ENCODE results near the gene CACNA1A. TPM values are rescaled to one million over a fixed set of nuclear protein-coding genes. Genes with fewer than 3 reads are reported as not detected.
A peak's percentile ranks its signal among the peaks of the same experiment; 100 is the strongest.
"Not testable (repeated sequence)": the region's sequence is repeated elsewhere in the genome, so short reads cannot be mapped to it uniquely, and the experiment has no call there.

CACNA1A gene
- total RNA-seq, 2 donors from 2014 or later, result 0.77 TPM; not detected in 1

- no peak overlapping the region for H3K27ac Mint-ChIP-seq
- H3K4me3 Mint-ChIP-seq, result no peak overlapping the region
- ATAC-seq, result no peak
- peaks cover 12% of the 10 kb centered on the region for H3K4me1 Mint-ChIP-seq
- H3K27me3 Mint-ChIP-seq, result no peaks in the 10 kb centered on the region
- peaks cover 5% of the 10 kb centered on the region for H3K36me3 Mint-ChIP-seq (ENCODE audit: low read depth)
- DNase-seq, result no peak
- no peaks in the 10 kb centered on the region for H3K9me3 ChIP-seq (ENCODE audit: control insufficient read depth, low read length, poor library complexity, severe bottlenecking)
These were observed 298.9 kb downstream of the CACNA1A start for GRCh38 chr19:13207237-13207845.

GRCh38 chr19:13206587-13206986 lies 299.7 kb downstream of the CACNA1A start:
- Mint-ChIP-seq H3K27me3 (no peaks in the 10 kb centered on the region), H3K4me1 (peaks cover 10% of the 10 kb centered on the region), H3K4me3 (peak overlapping the region; percentile 21), H3K27ac (no peak overlapping the region), H3K36me3 (ENCODE audit: low read depth) (peaks cover 5% of the 10 kb centered on the region)
- ATAC-seq, result no peak
- H3K9me3 ChIP-seq (ENCODE audit: control insufficient read depth, low read length, poor library complexity, severe bottlenecking), result no peaks in the 10 kb centered on the region
- no peak for DNase-seq

- H3K4me3 Mint-ChIP-seq; H3K4me1 Mint-ChIP-seq; H3K27ac Mint-ChIP-seq; H3K27me3 Mint-ChIP-seq; H3K9me3 ChIP-seq (ENCODE audit: control insufficient read depth, low read length, poor library complexity, severe bottlenecking); DNase-seq; H3K36me3 Mint-ChIP-seq (ENCODE audit: low read depth); ATAC-seq: not testable (repeated sequence)
These were observed 304.2 kb downstream of the CACNA1A start for GRCh38 chr19:13202112-13202511.

- no peaks in the 10 kb centered on the region for H3K9me3 ChIP-seq (ENCODE audit: control insufficient read depth, low read length, poor library complexity, severe bottlenecking)
- no peak overlapping the region for H3K4me3 Mint-ChIP-seq
- no peak overlapping the region for H3K27ac Mint-ChIP-seq
- no peak for ATAC-seq
- H3K27me3 Mint-ChIP-seq, result no peaks in the 10 kb centered on the region
- DNase-seq, result no peak
- peaks cover 11% of the 10 kb centered on the region for H3K4me1 Mint-ChIP-seq
- no peaks in the 10 kb centered on the region for H3K36me3 Mint-ChIP-seq (ENCODE audit: low read depth)
These were observed 307.6 kb downstream of the CACNA1A start for GRCh38 chr19:13198634-13199033.

- no peaks in the 10 kb centered on the region for H3K27me3 Mint-ChIP-seq
- peaks cover 14% of the 10 kb centered on the region for H3K4me1 Mint-ChIP-seq
- no peaks in the 10 kb centered on the region for H3K36me3 Mint-ChIP-seq (ENCODE audit: low read depth)
- ATAC-seq, result peak; percentile 77
- peak overlapping the region; percentile 87 for H3K27ac Mint-ChIP-seq
- H3K4me3 Mint-ChIP-seq, result peak overlapping the region; percentile 49
- peak; percentile 32 to 50 (median 39) for DNase-seq
- no peaks in the 10 kb centered on the region for H3K9me3 ChIP-seq (ENCODE audit: control insufficient read depth, low read length, poor library complexity, severe bottlenecking)
These were observed 310.6 kb downstream of the CACNA1A start for GRCh38 chr19:13195678-13196077.

- Mint-ChIP-seq H3K27ac (no peak overlapping the region), H3K4me3 (no peak overlapping the region), H3K27me3 (no peaks in the 10 kb centered on the region), H3K4me1 (peaks cover 25% of the 10 kb centered on the region), H3K36me3 (ENCODE audit: low read depth) (no peaks in the 10 kb centered on the region)
- no peaks in the 10 kb centered on the region for H3K9me3 ChIP-seq (ENCODE audit: control insufficient read depth, low read length, poor library complexity, severe bottlenecking)
- ATAC-seq (no peak), DNase-seq (no peak)
These were observed 315.3 kb downstream of the CACNA1A start for GRCh38 chr19:13190781-13191540.

- DNase-seq, result no peak
- no peak overlapping the region for H3K4me3 Mint-ChIP-seq
- H3K4me1 Mint-ChIP-seq, result peaks cover 19% of the 10 kb centered on the region
- ATAC-seq, result no peak
- no peaks in the 10 kb centered on the region for H3K27me3 Mint-ChIP-seq
- H3K27ac Mint-ChIP-seq, result no peak overlapping the region
- no peaks in the 10 kb centered on the region for H3K36me3 Mint-ChIP-seq (ENCODE audit: low read depth)
- no peaks in the 10 kb centered on the region for H3K9me3 ChIP-seq (ENCODE audit: control insufficient read depth, low read length, poor library complexity, severe bottlenecking)
These were observed 316.7 kb downstream of the CACNA1A start for GRCh38 chr19:13189600-13189999.

- no peaks in the 10 kb centered on the region for H3K36me3 Mint-ChIP-seq (ENCODE audit: low read depth)
- H3K27ac Mint-ChIP-seq, result peak overlapping the region; percentile 90
- peaks cover 16% of the 10 kb centered on the region for H3K4me1 Mint-ChIP-seq
- H3K4me3 Mint-ChIP-seq, result peak overlapping the region; percentile 57
- no peaks in the 10 kb centered on the region for H3K9me3 ChIP-seq (ENCODE audit: control insufficient read depth, low read length, poor library complexity, severe bottlenecking)
- ATAC-seq (no peak), DNase-seq (no peak)
- no peaks in the 10 kb centered on the region for H3K27me3 Mint-ChIP-seq
These were observed 318.9 kb downstream of the CACNA1A start for GRCh38 chr19:13187419-13187818.

GRCh38 chr19:13186688-13187087 lies 319.6 kb downstream of the CACNA1A start:
- not testable (repeated sequence) for H3K4me3 Mint-ChIP-seq; H3K27me3 Mint-ChIP-seq; H3K36me3 Mint-ChIP-seq (ENCODE audit: low read depth); ATAC-seq; H3K9me3 ChIP-seq (ENCODE audit: control insufficient read depth, low read length, poor library complexity, severe bottlenecking); DNase-seq; H3K27ac Mint-ChIP-seq
- peaks cover 21% of the 10 kb centered on the region for H3K4me1 Mint-ChIP-seq

GRCh38 chr19:13185763-13186657 lies 320.3 kb downstream of the CACNA1A start:
- peak overlapping the region; percentile 49 for H3K27ac Mint-ChIP-seq

GRCh38 chr19:13184926-13185325 lies 321.4 kb downstream of the CACNA1A start:
- not testable (repeated sequence) for H3K27ac Mint-ChIP-seq; H3K27me3 Mint-ChIP-seq; H3K4me3 Mint-ChIP-seq; H3K36me3 Mint-ChIP-seq (ENCODE audit: low read depth); H3K9me3 ChIP-seq (ENCODE audit: control insufficient read depth, low read length, poor library complexity, severe bottlenecking); ATAC-seq; DNase-seq
- peaks cover 23% of the 10 kb centered on the region for H3K4me1 Mint-ChIP-seq

More at GRCh38 chr19:13185763-13186657, 320.3 kb downstream of the CACNA1A start:
- not testable (repeated sequence) for H3K9me3 ChIP-seq (ENCODE audit: control insufficient read depth, low read length, poor library complexity, severe bottlenecking); H3K27me3 Mint-ChIP-seq; DNase-seq; H3K4me3 Mint-ChIP-seq; H3K36me3 Mint-ChIP-seq (ENCODE audit: low read depth); ATAC-seq
- H3K4me1 Mint-ChIP-seq, result peaks cover 18% of the 10 kb centered on the region

GRCh38 chr19:13181747-13182388 lies 324.4 kb downstream of the CACNA1A start:
- Mint-ChIP-seq H3K27me3 (no peaks in the 10 kb centered on the region), H3K4me3 (peak overlapping the region; percentile 9), H3K4me1 (peaks cover 15% of the 10 kb centered on the region), H3K27ac (no peak overlapping the region), H3K36me3 (ENCODE audit: low read depth) (no peaks in the 10 kb centered on the region)
- no peak for DNase-seq
- H3K9me3 ChIP-seq (ENCODE audit: control insufficient read depth, low read length, poor library complexity, severe bottlenecking), result no peaks in the 10 kb centered on the region
- no peak for ATAC-seq

- not testable (repeated sequence) for H3K36me3 Mint-ChIP-seq (ENCODE audit: low read depth); ATAC-seq; H3K4me3 Mint-ChIP-seq; H3K9me3 ChIP-seq (ENCODE audit: control insufficient read depth, low read length, poor library complexity, severe bottlenecking); H3K27ac Mint-ChIP-seq; DNase-seq; H3K27me3 Mint-ChIP-seq
- peaks cover 10% of the 10 kb centered on the region for H3K4me1 Mint-ChIP-seq
These were observed 328.0 kb downstream of the CACNA1A start for GRCh38 chr19:13178291-13178690.
